Stomach smooth muscle (tissue), 2 donors: ENCODE data around the gene NLRC4.
"Not testable (repeated sequence)": the region's sequence is repeated elsewhere in the genome, so short reads cannot be mapped to it uniquely, and the experiment has no call there.

ENCODE experiments used
- H3K27ac ChIP-seq: one replicate; pipeline ENCODE4 v1.7.0; 2013; ENCODE audit warnings: mild to moderate bottlenecking, low read length, inconsistent platforms
- H3K27me3 ChIP-seq, 2 donors: one replicate each; pipeline ENCODE4 v1.7.0; 2013; ENCODE audit warnings: low read length in 2 of 2; ENCODE audit not compliant: insufficient read depth in 2 of 2, control insufficient read depth in 1 of 2
- H3K36me3 ChIP-seq, 2 donors: one replicate each; pipeline ENCODE4 v1.7.0; 2013; ENCODE audit warnings: low read length in 2 of 2; ENCODE audit not compliant: control insufficient read depth in 2 of 2, insufficient read depth in 2 of 2
- H3K4me1 ChIP-seq: one replicate; pipeline ENCODE4 v1.7.0; 2013; ENCODE audit warnings: low read length; ENCODE audit not compliant: control insufficient read depth, insufficient read depth
- H3K4me3 ChIP-seq, 2 donors: one replicate each; pipeline ENCODE4 v1.7.0; 2013; ENCODE audit warnings: low read length in 2 of 2
- H3K9ac ChIP-seq, 2 donors: one replicate each; pipeline ENCODE4 v1.7.0; 2013; ENCODE audit warnings: low read length in 2 of 2, mild to moderate bottlenecking in 1 of 2
- H3K9me3 ChIP-seq, 2 donors: one replicate each; pipeline ENCODE4 v1.7.0; 2013; ENCODE audit warnings: low read length in 2 of 2; ENCODE audit not compliant: control insufficient read depth in 2 of 2
- donor health status: healthy.
- donor health status: Pancreatic carcinoma.

NLRC4 gene

GRCh38 chr2:32277363-32277673 is 12.6 kb upstream of the NLRC4 start:
- Histone ChIP-seq H3K9ac (peak overlapping the region; percentile 93 to 98), H3K4me1 (no peaks in the 10 kb centered on the region)

GRCh38 chr2:32275790-32276189 is 11.1 kb upstream of the NLRC4 start:
- not testable (repeated sequence) for H3K27me3 ChIP-seq, H3K4me1 ChIP-seq, H3K36me3 ChIP-seq, H3K27ac ChIP-seq, H3K9ac ChIP-seq, H3K9me3 ChIP-seq, H3K4me3 ChIP-seq

More at GRCh38 chr2:32277363-32277673, 12.6 kb upstream of the NLRC4 start:
- peak overlapping the region; percentile 98 for H3K4me3 ChIP-seq
- H3K9me3 ChIP-seq = no peaks in the 10 kb centered on the region
- H3K36me3 ChIP-seq = peaks cover 0 to 2% of the 10 kb centered on the region in 2 donors
- peak overlapping the region; percentile 38 for H3K27ac ChIP-seq
- no peaks in the 10 kb centered on the region for H3K27me3 ChIP-seq

GRCh38 chr2:32274289-32274688 is 9.6 kb upstream of the NLRC4 start:
- no peak overlapping the region for H3K4me3 ChIP-seq
- H3K4me1 ChIP-seq = no peaks in the 10 kb centered on the region
- no peak overlapping the region for H3K27ac ChIP-seq
- H3K27me3 ChIP-seq = peaks cover 0 to 2% of the 10 kb centered on the region in 2 donors
- no peaks in the 10 kb centered on the region for H3K9me3 ChIP-seq
- H3K36me3 ChIP-seq = no peaks in the 10 kb centered on the region
- no peak overlapping the region for H3K9ac ChIP-seq

- no peaks in the 10 kb centered on the region for H3K36me3 ChIP-seq
- H3K4me3 ChIP-seq = no peak overlapping the region
- H3K9ac ChIP-seq = no peak overlapping the region
These were observed 7.6 kb upstream of the NLRC4 start for GRCh38 chr2:32272279-32272678.

GRCh38 chr2:32271063-32271462 is 6.4 kb upstream of the NLRC4 start:
- peaks cover 0 to 4% of the 10 kb centered on the region in 2 donors for H3K27me3 ChIP-seq
- H3K27ac ChIP-seq = no peak overlapping the region
- H3K36me3 ChIP-seq = no peaks in the 10 kb centered on the region
- no peak overlapping the region for H3K4me3 ChIP-seq
- H3K9me3 ChIP-seq = no peaks in the 10 kb centered on the region
- H3K4me1 ChIP-seq = no peaks in the 10 kb centered on the region
- H3K9ac ChIP-seq = no peak overlapping the region

More at GRCh38 chr2:32272279-32272678, 7.6 kb upstream of the NLRC4 start:
- no peaks in the 10 kb centered on the region for H3K4me1 ChIP-seq
- H3K27ac ChIP-seq = no peak overlapping the region
- peaks cover 0 to 4% of the 10 kb centered on the region in 2 donors for H3K27me3 ChIP-seq
- H3K9me3 ChIP-seq = no peaks in the 10 kb centered on the region

GRCh38 chr2:32262105-32262504 is 2.6 kb downstream of the NLRC4 start:
- Histone ChIP-seq H3K27me3 (peaks cover 0 to 2% of the 10 kb centered on the region in 2 donors), H3K27ac (no peak overlapping the region), H3K4me1 (no peaks in the 10 kb centered on the region), H3K36me3 (no peaks in the 10 kb centered on the region), H3K9me3 (no peaks in the 10 kb centered on the region), H3K9ac (no peak overlapping the region), H3K4me3 (no peak overlapping the region)

GRCh38 chr2:32260376-32260775 is 4.3 kb downstream of the NLRC4 start:
- H3K4me1 ChIP-seq = no peaks in the 10 kb centered on the region
- peaks cover 0 to 2% of the 10 kb centered on the region in 2 donors for H3K27me3 ChIP-seq
- H3K36me3 ChIP-seq = no peaks in the 10 kb centered on the region
- no peak overlapping the region for H3K4me3 ChIP-seq
- no peak overlapping the region for H3K9ac ChIP-seq
- H3K27ac ChIP-seq = no peak overlapping the region
- H3K9me3 ChIP-seq = no peaks in the 10 kb centered on the region

GRCh38 chr2:32258242-32258641 is 6.4 kb downstream of the NLRC4 start:
- H3K27ac ChIP-seq = no peak overlapping the region
- H3K36me3 ChIP-seq = no peaks in the 10 kb centered on the region
- peaks cover 0 to 2% of the 10 kb centered on the region in 2 donors for H3K27me3 ChIP-seq
- no peaks in the 10 kb centered on the region for H3K9me3 ChIP-seq
- H3K4me1 ChIP-seq = no peaks in the 10 kb centered on the region
- no peak overlapping the region for H3K4me3 ChIP-seq
- no peak overlapping the region for H3K9ac ChIP-seq

- no peaks in the 10 kb centered on the region for H3K27me3 ChIP-seq
These were observed 14.4 kb downstream of the NLRC4 start for GRCh38 chr2:32250290-32250689.

GRCh38 chr2:32249731-32250236 is 14.9 kb downstream of the NLRC4 start:
- H3K36me3 ChIP-seq = no peaks in the 10 kb centered on the region
- H3K4me3 ChIP-seq = no peak overlapping the region
- H3K27me3 ChIP-seq = no peaks in the 10 kb centered on the region

More at GRCh38 chr2:32250290-32250689, 14.4 kb downstream of the NLRC4 start:
- H3K9me3 ChIP-seq = no peaks in the 10 kb centered on the region
- H3K9ac ChIP-seq = no peak overlapping the region
- no peak overlapping the region for H3K4me3 ChIP-seq
- no peaks in the 10 kb centered on the region for H3K4me1 ChIP-seq
- no peak overlapping the region for H3K27ac ChIP-seq
- no peaks in the 10 kb centered on the region for H3K36me3 ChIP-seq

GRCh38 chr2:32248299-32248698 is 16.4 kb downstream of the NLRC4 start:
- H3K4me3 ChIP-seq = no peak overlapping the region
- no peaks in the 10 kb centered on the region for H3K36me3 ChIP-seq
- H3K9ac ChIP-seq = no peak overlapping the region
- no peak overlapping the region for H3K27ac ChIP-seq
- no peaks in the 10 kb centered on the region for H3K9me3 ChIP-seq
- H3K4me1 ChIP-seq = no peaks in the 10 kb centered on the region
- no peaks in the 10 kb centered on the region for H3K27me3 ChIP-seq

More at GRCh38 chr2:32249731-32250236, 14.9 kb downstream of the NLRC4 start:
- Histone ChIP-seq H3K27ac (no peak overlapping the region), H3K9ac (no peak overlapping the region), H3K4me1 (no peaks in the 10 kb centered on the region), H3K9me3 (no peaks in the 10 kb centered on the region)
